Mucosa of gallbladder (tissue), 1 donor: Measurements from ENCODE around the gene RNF113B. TPM values are rescaled to one million over a fixed set of nuclear protein-coding genes. Genes with fewer than 3 reads are reported as not detected.

Experiments
- DNase-seq: peaks from one replicate; pipeline ENCODE4 v3.0.0-alpha.2; 2020; ENCODE audit warnings: low spot score
- total RNA-seq: library from RNA; stranded (reverse); gene quantifications from one replicate; pipeline ENCODE4 v1.2.1, GENCODE V29; 2021
- donor health status: DM: no; HTN: no; CAD: no.

Gene RNF113B
- total RNA-seq, 1 donor from 2014 or later = not detected

DNA sequence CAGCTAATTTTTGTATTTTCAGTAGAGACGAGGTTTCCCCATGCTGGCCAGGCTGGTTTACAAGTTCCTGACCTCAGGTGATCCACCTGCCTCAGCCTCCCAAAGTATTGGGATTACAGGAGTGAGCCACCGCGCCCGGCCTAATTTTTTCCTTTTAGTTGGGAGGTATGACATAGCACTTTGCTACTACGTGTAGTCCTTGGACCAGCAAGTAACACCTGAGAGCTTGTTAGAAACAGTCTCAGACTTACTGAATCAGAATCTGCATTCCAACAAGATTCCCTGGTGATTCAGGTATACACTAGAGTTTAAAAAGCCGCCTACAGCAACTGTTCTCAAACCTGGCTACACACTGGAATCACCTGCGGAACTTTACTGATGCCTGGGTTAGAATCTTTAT is 36.0 kb downstream of the RNF113B start:
- DNase-seq = no peak

DNA sequence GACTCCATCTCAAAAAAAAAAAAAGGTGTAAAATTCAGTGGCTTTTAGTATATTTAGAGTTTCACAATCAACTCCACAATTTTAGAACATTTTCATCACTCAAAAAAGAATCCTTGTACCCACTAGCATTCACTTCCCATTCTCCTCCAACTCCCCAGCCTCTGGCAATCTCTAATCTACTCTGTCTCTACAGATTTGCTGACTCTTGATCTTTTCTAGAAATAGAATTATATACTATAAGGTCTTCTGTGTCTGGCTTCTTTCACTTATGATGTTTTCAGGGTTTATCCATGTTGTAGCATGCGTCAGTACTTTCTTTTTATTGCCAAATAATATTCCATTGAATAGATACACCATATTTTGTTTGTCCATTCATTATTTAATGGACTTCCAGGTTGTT is 42.2 kb downstream of the RNF113B start:
- DNase-seq = no peak

DNA sequence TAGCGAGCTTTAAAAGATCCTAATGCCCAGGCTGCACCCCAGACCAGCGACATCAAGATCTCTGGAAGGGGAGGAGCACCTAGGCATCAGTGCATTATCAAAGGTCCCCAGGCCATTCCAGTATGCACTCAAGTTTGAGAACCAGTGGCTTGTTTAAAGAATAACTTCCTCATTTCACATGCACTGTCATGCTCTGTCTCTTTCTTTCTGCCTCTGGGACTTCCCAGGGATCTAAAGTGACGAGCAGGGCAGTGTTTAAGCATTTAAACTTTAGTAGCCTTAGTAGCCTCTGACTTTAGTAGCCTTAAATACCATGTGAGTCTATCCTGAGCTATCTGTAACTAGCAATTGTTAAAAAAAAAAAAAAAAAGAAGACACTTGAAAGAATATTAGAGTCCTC is 43.1 kb downstream of the RNF113B start:
- DNase-seq = no peak

DNA sequence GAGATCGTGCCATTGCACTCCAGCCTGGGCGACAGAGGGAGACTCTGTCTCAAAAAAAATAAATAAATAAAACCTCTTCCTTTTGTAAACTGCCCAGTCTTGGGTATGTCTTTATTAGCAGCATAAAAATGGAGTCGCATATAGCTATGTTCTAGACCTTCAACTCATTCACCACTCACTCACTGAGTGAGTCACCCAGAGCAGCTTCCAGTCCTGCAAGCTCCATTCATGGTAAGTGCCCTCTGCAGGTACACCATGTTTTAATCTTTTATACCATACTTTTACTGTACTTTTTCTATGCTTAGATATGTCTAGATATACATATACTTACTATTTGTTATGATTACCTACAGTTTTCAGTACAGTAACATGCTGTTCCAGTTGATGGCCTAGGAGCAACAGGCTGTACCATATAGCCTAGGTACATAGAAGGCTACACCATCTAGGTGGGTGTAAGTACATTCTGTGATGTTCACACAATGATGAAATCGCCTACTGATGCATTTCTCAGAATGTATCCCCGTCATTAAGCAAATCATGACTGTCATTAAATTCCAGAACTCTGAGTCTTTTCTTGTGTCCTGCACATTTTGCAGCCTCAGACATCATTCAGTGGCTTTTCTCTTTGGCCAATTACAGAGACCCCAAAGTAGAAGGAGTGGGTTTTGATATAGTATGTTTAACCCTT is 47.9 kb downstream of the RNF113B start:
- DNase-seq = no peak

Other genes starting within 250 kb of the RNF113B start
- 101 TPM for gene IPO5, start 223.6 kb downstream of the RNF113B start, total RNA-seq
- 112 TPM for gene FARP1, start 34.2 kb downstream of the RNF113B start, total RNA-seq